ENCODE measurements around the gene TRIM66. TPM values are rescaled to one million over a fixed set of nuclear protein-coding genes. Genes with fewer than 3 reads are reported as not detected.

TRIM66 gene
- total and polyA plus RNA-seq, 2 experiments from 2014 or later: 1.5 TPM

GRCh38 chr11:8614497-8614896 lies 68.0 kb downstream of the TRIM66 start:
- no peaks in the 10 kb centered on the region for H4K20me1 ChIP-seq (ENCODE audit: insufficient read depth)
- no peak overlapping the region for H3K27ac ChIP-seq
- no peak overlapping the region for H3K4me2 ChIP-seq (ENCODE audit: unreplicated experiment)
- H3K27me3 ChIP-seq (replicated peaks; ENCODE audit: insufficient read depth): no peaks in the 10 kb centered on the region
- no peaks in the 10 kb centered on the region for H3K79me2 ChIP-seq (ENCODE audit: insufficient read depth)
- in situ Hi-C loops (cut with MboI): no loop called here
- no peak for DNase-seq
- H3K9ac ChIP-seq: no peak overlapping the region
- H3F3A ChIP-seq (ENCODE audit: insufficient read depth): peaks cover 3% of the 10 kb centered on the region; the same call in 1 of the 2 replicates
- H3K4me3 ChIP-seq: no peak overlapping the region
- no peaks in the 10 kb centered on the region for H3K36me3 ChIP-seq (ENCODE audit: low read depth)
- H3K9me3 ChIP-seq (ENCODE audit: low read depth): no peaks in the 10 kb centered on the region
- 95% methylated on average over 4 of the region's 4 CpGs for WGBS, 2 experiments (ENCODE audit: low coverage in 1 of 2, low lambda C conversion rate in 2 of 2, missing lambda C conversion rate in 2 of 2)
- H2AFZ ChIP-seq: no peak overlapping the region
- no peaks in the 10 kb centered on the region for H3K9me2 ChIP-seq (ENCODE audit: insufficient read depth)
- H3K4me1 ChIP-seq (ENCODE audit: insufficient read depth): no peaks in the 10 kb centered on the region
- TF ChIP-seq EZH2 (IDR thresholded peaks at IDR 0.05; ENCODE audit: insufficient read depth, poor library complexity, severe bottlenecking): no peak
- TF ChIP-seq EZH2phosphoT487 (IDR thresholded peaks at IDR 0.05; ENCODE audit: insufficient read depth, low read depth): no peak

- DNase-seq: no peak
- H3K4me1 ChIP-seq (ENCODE audit: insufficient read depth): no peaks in the 10 kb centered on the region
- no peak overlapping the region for H2AFZ ChIP-seq
- H3K27ac ChIP-seq: no peak overlapping the region
- no peak overlapping the region for H3K9ac ChIP-seq
- no peak overlapping the region for H3K4me3 ChIP-seq
- H3K4me2 ChIP-seq (ENCODE audit: unreplicated experiment): no peak overlapping the region
- WGBS, 2 experiments (ENCODE audit: low coverage in 1 of 2, low lambda C conversion rate in 2 of 2, missing lambda C conversion rate in 2 of 2): 89 to 93% methylated on average over 1 of the region's 1 CpG
- H3K27me3 ChIP-seq (replicated peaks; ENCODE audit: insufficient read depth): no peaks in the 10 kb centered on the region
- in situ Hi-C loops (cut with MboI): no loop called here
- H3F3A ChIP-seq (ENCODE audit: insufficient read depth): peaks cover 3% of the 10 kb centered on the region; the same call in 1 of the 2 replicates
- H3K9me2 ChIP-seq (ENCODE audit: insufficient read depth): no peaks in the 10 kb centered on the region
- TF ChIP-seq EZH2 (IDR thresholded peaks at IDR 0.05; ENCODE audit: insufficient read depth, poor library complexity, severe bottlenecking) (no peak), EZH2phosphoT487 (IDR thresholded peaks at IDR 0.05; ENCODE audit: insufficient read depth, low read depth) (no peak)
- no peaks in the 10 kb centered on the region for H3K36me3 ChIP-seq (ENCODE audit: low read depth)
- H4K20me1 ChIP-seq (ENCODE audit: insufficient read depth): no peaks in the 10 kb centered on the region
- H3K9me3 ChIP-seq (ENCODE audit: low read depth): no peaks in the 10 kb centered on the region
- no peaks in the 10 kb centered on the region for H3K79me2 ChIP-seq (ENCODE audit: insufficient read depth)
These were observed 69.4 kb downstream of the TRIM66 start for GRCh38 chr11:8613036-8613435.

DNA sequence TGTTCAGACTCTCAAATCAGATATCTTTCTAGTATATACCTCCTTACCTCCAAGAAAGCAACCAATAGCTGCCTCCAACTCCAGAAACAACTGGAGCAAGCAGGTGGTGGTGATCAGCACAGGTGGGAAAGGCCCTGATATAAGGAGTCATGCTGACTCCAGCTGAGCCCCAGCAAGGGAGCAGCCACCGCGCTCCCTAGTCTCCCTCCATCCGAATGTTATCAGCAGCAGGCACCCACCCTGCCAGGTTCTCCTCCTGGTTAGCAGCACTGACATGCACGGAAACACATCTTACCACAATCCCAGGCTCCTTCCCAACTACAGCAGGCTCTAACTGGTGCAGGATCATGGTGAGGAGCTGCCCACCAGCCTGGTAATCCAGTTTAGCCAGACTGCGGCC lies 69.9 kb downstream of the TRIM66 start:
- in situ Hi-C loops (cut with MboI): no loop called here
- 87 to 93% methylated on average over 5 of the region's 5 CpGs for WGBS, 2 experiments (ENCODE audit: low coverage in 1 of 2, low lambda C conversion rate in 2 of 2, missing lambda C conversion rate in 2 of 2)
- no peaks in the 10 kb centered on the region for H3K9me2 ChIP-seq (ENCODE audit: insufficient read depth)
- H3K79me2 ChIP-seq (ENCODE audit: insufficient read depth): no peaks in the 10 kb centered on the region
- H3K4me3 ChIP-seq: no peak overlapping the region
- H3K9me3 ChIP-seq (ENCODE audit: low read depth): no peaks in the 10 kb centered on the region
- H4K20me1 ChIP-seq (ENCODE audit: insufficient read depth): no peaks in the 10 kb centered on the region
- no peak overlapping the region for H3K4me2 ChIP-seq (ENCODE audit: unreplicated experiment)
- H3K4me1 ChIP-seq (ENCODE audit: insufficient read depth): no peaks in the 10 kb centered on the region
- DNase-seq: no peak
- peaks cover 3% of the 10 kb centered on the region; the same call in 1 of the 2 replicates for H3F3A ChIP-seq (ENCODE audit: insufficient read depth)
- H3K27ac ChIP-seq: no peak overlapping the region
- H3K36me3 ChIP-seq (ENCODE audit: low read depth): no peaks in the 10 kb centered on the region
- H3K9ac ChIP-seq: no peak overlapping the region
- TF ChIP-seq EZH2phosphoT487 (IDR thresholded peaks at IDR 0.05; ENCODE audit: insufficient read depth, low read depth): no peak
- no peak for TF ChIP-seq EZH2 (IDR thresholded peaks at IDR 0.05; ENCODE audit: insufficient read depth, poor library complexity, severe bottlenecking)
- no peak overlapping the region for H2AFZ ChIP-seq
- H3K27me3 ChIP-seq (replicated peaks; ENCODE audit: insufficient read depth): no peaks in the 10 kb centered on the region

GRCh38 chr11:8610532-8611116 lies 71.8 kb downstream of the TRIM66 start:
- 62 to 67% methylated on average over 7 of the region's 7 CpGs for WGBS, 2 experiments (ENCODE audit: low coverage in 1 of 2, low lambda C conversion rate in 2 of 2, missing lambda C conversion rate in 2 of 2)
- Histone ChIP-seq H3K9me3 (ENCODE audit: low read depth) (no peaks in the 10 kb centered on the region), H4K20me1 (ENCODE audit: insufficient read depth) (no peaks in the 10 kb centered on the region), H3K4me1 (ENCODE audit: insufficient read depth) (0 out of 2 replicates have a peak, but pooled peaks cover 5% of the 10 kb centered on the region), H3F3A (ENCODE audit: insufficient read depth) (peaks cover 3% of the 10 kb centered on the region; the same call in 1 of the 2 replicates), H3K79me2 (ENCODE audit: insufficient read depth) (no peaks in the 10 kb centered on the region), H3K27me3 (replicated peaks; ENCODE audit: insufficient read depth) (no peaks in the 10 kb centered on the region), H3K9me2 (ENCODE audit: insufficient read depth) (no peaks in the 10 kb centered on the region), H3K27ac (no peak overlapping the region), H2AFZ (no peak overlapping the region), H3K4me3 (no peak overlapping the region), H3K36me3 (ENCODE audit: low read depth) (no peaks in the 10 kb centered on the region), H3K9ac (no peak overlapping the region), H3K4me2 (ENCODE audit: unreplicated experiment) (no peak overlapping the region)
- in situ Hi-C loops (cut with MboI): no loop called here
- TF ChIP-seq EZH2phosphoT487 (IDR thresholded peaks at IDR 0.05; ENCODE audit: insufficient read depth, low read depth) (no peak), EZH2 (IDR thresholded peaks at IDR 0.05; ENCODE audit: insufficient read depth, poor library complexity, severe bottlenecking) (no peak)
- no peak for DNase-seq
